HEK293 (cell line): ENCODE results near the gene DCLK1.

Experiments
- CTCF ChIA-PET: fragments of 350-600 bp; formaldehyde crosslinking; extraction: SDS; loops from one replicate; lab custom pipeline; 2021; ENCODE audit warnings: antibody characterized with exemption; lab: Yijun Ruan, JAX
- POLR2A ChIA-PET: fragments of 300-600 bp; formaldehyde crosslinking; extraction: SDS; loops from one replicate; lab custom pipeline; 2020; ENCODE audit warnings: antibody characterized with exemption, inconsistent platforms; lab: Yijun Ruan, JAX
- H3K27ac ChIP-seq: fragments of 200-500 bp; sonication (Bioruptor generic); 2 replicates; pipeline ENCODE4 v1.5.1; 2014; ENCODE audit warnings: low read depth, low read length, control low read depth, inconsistent platforms; ENCODE audit errors: extremely low read depth
- H3K36me3 ChIP-seq, 2 experiments: fragments of 200-500 bp in 1 of 2; sonication (Bioruptor generic) in 1 of 2; 1 replicate in 1 of 2; 2 replicates in 1 of 2; pipeline ENCODE4 v1.5.1; 2014 to 2017; ENCODE audit warnings: inconsistent platforms in 2 of 2, low read length in 2 of 2; ENCODE audit not compliant: control insufficient read depth in 2 of 2, insufficient read depth in 1 of 2
- H3K4me1 ChIP-seq: fragments of 200-500 bp; sonication (Bioruptor generic); 2 replicates; pipeline ENCODE4 v1.5.1; 2014; ENCODE audit warnings: mild to moderate bottlenecking, low read length, inconsistent platforms; ENCODE audit not compliant: control insufficient read depth, insufficient read depth
- H3K4me3 ChIP-seq: 2 replicates; pipeline ENCODE4 v1.5.1; 2011; ENCODE audit warnings: low read depth, mild to moderate bottlenecking, control low read depth, low read length, moderate library complexity
- H3K9me3 ChIP-seq: fragments of 200-500 bp; sonication (Bioruptor generic); 2 replicates; pipeline ENCODE4 v1.5.1; 2014; ENCODE audit warnings: low read depth, low read length, inconsistent platforms; ENCODE audit not compliant: control insufficient read depth, insufficient read depth
- HOXA7 ChIP-seq: sonication (generic); formaldehyde crosslinking; IDR thresholded peaks from 2 replicates; pipeline ENCODE4 v1.8.1; 2022; ENCODE audit warnings: missing genetic modification reagents, borderline replicate concordance
- HOXC10 ChIP-seq: sonication (generic); formaldehyde crosslinking; IDR thresholded peaks from 2 replicates; pipeline ENCODE4 v1.8.1; 2023; ENCODE audit warnings: mild to moderate bottlenecking, missing genetic modification reagents
- KLF17 ChIP-seq: fragments of 450-650 bp; formaldehyde crosslinking; IDR thresholded peaks from 2 replicates; pipeline ENCODE4 v1.5.1; 2016; ENCODE audit warnings: missing biosample characterization, missing genetic modification characterization
- OVOL3 ChIP-seq: fragments of 450-650 bp; formaldehyde crosslinking; IDR thresholded peaks from 2 replicates; pipeline ENCODE4 v1.5.1; 2016; ENCODE audit warnings: missing biosample characterization, missing genetic modification characterization
- PRDM2 ChIP-seq: fragments of 450-650 bp; formaldehyde crosslinking; IDR thresholded peaks from 2 replicates; pipeline ENCODE4 v1.5.1; 2016; ENCODE audit warnings: missing biosample characterization, missing genetic modification characterization, borderline replicate concordance
- REPIN1 ChIP-seq: fragments of 450-650 bp; formaldehyde crosslinking; IDR thresholded peaks from 2 replicates; pipeline ENCODE4 v1.5.1; 2017; ENCODE audit warnings: missing biosample characterization, missing genetic modification characterization, low read depth
- SCRT1 ChIP-seq: fragments of 450-650 bp; formaldehyde crosslinking; IDR thresholded peaks from 2 replicates; pipeline ENCODE4 v1.5.1; 2016; ENCODE audit warnings: missing biosample characterization, missing genetic modification characterization, borderline replicate concordance
- SETDB1 ChIP-seq: IDR thresholded peaks from one replicate; pipeline ENCODE4 v1.6.1; 2017; ENCODE audit warnings: mild to moderate bottlenecking, low read length, moderate library complexity, mixed read lengths; ENCODE audit not compliant: insufficient read length
- ZEB2 ChIP-seq: fragments of 450-650 bp; formaldehyde crosslinking; IDR thresholded peaks from 2 replicates; pipeline ENCODE4 v1.5.1; 2016; ENCODE audit warnings: missing biosample characterization, missing genetic modification characterization
- ZNF239 ChIP-seq: fragments of 450-650 bp; formaldehyde crosslinking; IDR thresholded peaks from 2 replicates; pipeline ENCODE4 v1.5.1; 2016; ENCODE audit warnings: missing biosample characterization, missing genetic modification characterization
- ZNF26 ChIP-seq: fragments of 450-650 bp; formaldehyde crosslinking; IDR thresholded peaks from 2 replicates; pipeline ENCODE4 v1.5.1; 2016; ENCODE audit warnings: missing biosample characterization, missing genetic modification characterization
- ZNF311 ChIP-seq: fragments of 450-650 bp; formaldehyde crosslinking; IDR thresholded peaks from 2 replicates; pipeline ENCODE4 v1.5.1; 2017; ENCODE audit warnings: missing biosample characterization, missing genetic modification characterization, borderline replicate concordance
- ZNF510 ChIP-seq: fragments of 450-650 bp; formaldehyde crosslinking; IDR thresholded peaks from 2 replicates; pipeline ENCODE4 v1.5.1; 2018; ENCODE audit warnings: mild to moderate bottlenecking, missing genetic modification characterization, missing biosample characterization; ENCODE audit not compliant: insufficient replicate concordance
- ZNF600 ChIP-seq: fragments of 450-650 bp; formaldehyde crosslinking; IDR thresholded peaks from 2 replicates; pipeline ENCODE4 v1.5.1; 2016; ENCODE audit warnings: missing biosample characterization, missing genetic modification characterization
- ZNF837 ChIP-seq: fragments of 450-650 bp; formaldehyde crosslinking; IDR thresholded peaks from 2 replicates; pipeline ENCODE4 v1.5.1; 2016; ENCODE audit warnings: missing biosample characterization, missing genetic modification characterization
- ZXDB ChIP-seq: fragments of 450-650 bp; formaldehyde crosslinking; IDR thresholded peaks from 2 replicates; pipeline ENCODE4 v1.5.1; 2016; ENCODE audit warnings: missing biosample characterization, missing genetic modification characterization
- TF ChIP-seq, protein P1 (sequence below): fragments of 450-650 bp; formaldehyde crosslinking; IDR thresholded peaks from 2 replicates; pipeline ENCODE4 v1.5.1; 2016; ENCODE audit warnings: missing biosample characterization, missing genetic modification characterization, low read depth
- TF ChIP-seq, protein P2 (sequence below): fragments of 450-650 bp; formaldehyde crosslinking; IDR thresholded peaks from 2 replicates; pipeline ENCODE4 v1.5.1; 2016; ENCODE audit warnings: missing biosample characterization, missing genetic modification characterization

DCLK1 gene

GRCh38 chr13:35855531-35856019 lies 275.6 kb downstream of the DCLK1 start (continued):
- TF ChIP-seq, protein P1, sequence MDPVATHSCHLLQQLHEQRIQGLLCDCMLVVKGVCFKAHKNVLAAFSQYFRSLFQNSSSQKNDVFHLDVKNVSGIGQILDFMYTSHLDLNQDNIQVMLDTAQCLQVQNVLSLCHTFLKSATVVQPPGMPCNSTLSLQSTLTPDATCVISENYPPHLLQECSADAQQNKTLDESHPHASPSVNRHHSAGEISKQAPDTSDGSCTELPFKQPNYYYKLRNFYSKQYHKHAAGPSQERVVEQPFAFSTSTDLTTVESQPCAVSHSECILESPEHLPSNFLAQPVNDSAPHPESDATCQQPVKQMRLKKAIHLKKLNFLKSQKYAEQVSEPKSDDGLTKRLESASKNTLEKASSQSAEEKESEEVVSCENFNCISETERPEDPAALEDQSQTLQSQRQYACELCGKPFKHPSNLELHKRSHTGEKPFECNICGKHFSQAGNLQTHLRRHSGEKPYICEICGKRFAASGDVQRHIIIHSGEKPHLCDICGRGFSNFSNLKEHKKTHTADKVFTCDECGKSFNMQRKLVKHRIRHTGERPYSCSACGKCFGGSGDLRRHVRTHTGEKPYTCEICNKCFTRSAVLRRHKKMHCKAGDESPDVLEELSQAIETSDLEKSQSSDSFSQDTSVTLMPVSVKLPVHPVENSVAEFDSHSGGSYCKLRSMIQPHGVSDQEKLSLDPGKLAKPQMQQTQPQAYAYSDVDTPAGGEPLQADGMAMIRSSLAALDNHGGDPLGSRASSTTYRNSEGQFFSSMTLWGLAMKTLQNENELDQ (tag by site-specific recombination) = no peak
- no peak for TF ChIP-seq PRDM2
- TF ChIP-seq ZXDB (tag by site-specific recombination) = no peak
- TF ChIP-seq, protein P2, sequence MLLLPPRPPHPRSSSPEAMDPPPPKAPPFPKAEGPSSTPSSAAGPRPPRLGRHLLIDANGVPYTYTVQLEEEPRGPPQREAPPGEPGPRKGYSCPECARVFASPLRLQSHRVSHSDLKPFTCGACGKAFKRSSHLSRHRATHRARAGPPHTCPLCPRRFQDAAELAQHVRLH (tag by site-specific recombination) = no peak
- TF ChIP-seq SCRT1 (tag by site-specific recombination) = no peak
- TF ChIP-seq KLF17 = peak; percentile 61; the same call in 1 of the 2 replicates
- TF ChIP-seq HOXC10 (CRISPR knock-in tag) = no peak
- TF ChIP-seq ZNF311 (tag by site-specific recombination) = no peak
- no peak for TF ChIP-seq SETDB1
- no peak for TF ChIP-seq ZNF26 (tag by site-specific recombination)

DNA sequence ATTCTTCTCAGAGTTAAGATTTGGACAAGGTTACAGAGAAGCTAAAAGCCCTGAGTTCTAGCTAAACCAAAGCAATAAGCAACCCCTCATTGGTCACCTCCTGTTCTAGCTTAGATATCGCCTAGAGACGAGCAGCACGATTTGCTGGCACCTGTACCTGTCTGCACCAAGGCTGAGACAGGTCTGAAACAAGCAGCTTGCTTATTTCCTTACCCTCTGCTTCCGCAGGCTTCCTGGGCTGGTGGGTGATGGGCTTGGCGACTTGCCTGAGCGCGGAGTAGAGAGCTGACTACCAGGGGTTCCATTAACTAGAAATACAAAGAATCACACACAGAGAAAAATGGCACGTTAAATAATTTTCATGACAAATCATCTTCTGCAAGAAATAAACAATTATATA lies 276.9 kb downstream of the DCLK1 start:
- no peak overlapping the region for H3K4me3 ChIP-seq
- ChIA-PET CTCF (interaction anchor here (0.5 to 1.1 kb wide), 2 partner anchors 8 to 28 kb away, joined by 3 read pairs; no protein-coding TSS in a partner anchor), POLR2A (no interaction called here)
- H3K4me1 ChIP-seq = peaks cover 6% of the 10 kb centered on the region; the same call in 1 of the 2 replicates
- H3K9me3 ChIP-seq = no peaks in the 10 kb centered on the region
- no peak for TF ChIP-seq ZNF600 (tag by site-specific recombination)
- no peak for TF ChIP-seq ZNF837
- no peak for TF ChIP-seq ZEB2 (tag by site-specific recombination)
- TF ChIP-seq ZNF510 (tag by site-specific recombination) = no peak
- TF ChIP-seq HOXA7 (CRISPR knock-in tag) = no peak
- no peak for TF ChIP-seq OVOL3
- no peak for TF ChIP-seq REPIN1
- no peak for TF ChIP-seq ZNF239
- H3K36me3 ChIP-seq = no peaks in the 10 kb centered on the region
- H3K27ac ChIP-seq = no peak overlapping the region
